H9 (cell line): ENCODE results near the gene MYH16. TPM values are rescaled to one million over a fixed set of nuclear protein-coding genes. Genes with fewer than 3 reads are reported as not detected.
"Not testable (repeated sequence)": the region's sequence is repeated elsewhere in the genome, so short reads cannot be mapped to it uniquely, and the experiment has no call there.

Source experiments
- DNase-seq: peaks from one replicate; pipeline ENCODE4 v3.0.0-alpha.2; 2017
- H2AFZ ChIP-seq: one replicate; pipeline ENCODE4 v1.6.1; 2013; ENCODE audit warnings: mild to moderate bottlenecking, low read length, control low read depth, moderate library complexity
- H2AK5ac ChIP-seq: 2 replicates; pipeline ENCODE4 v1.6.1; 2013; ENCODE audit warnings: low read length, control low read depth, mixed read lengths; ENCODE audit not compliant: insufficient read length
- H2BK120ac ChIP-seq: one replicate; pipeline ENCODE4 v1.6.1; 2013; ENCODE audit warnings: low read depth, mild to moderate bottlenecking, low read length, control low read depth, inconsistent platforms; ENCODE audit not compliant: poor library complexity, severe bottlenecking
- H2BK12ac ChIP-seq: 2 replicates; pipeline ENCODE4 v1.6.1; 2013; ENCODE audit warnings: low read length, control low read depth, mixed read lengths, low read depth; ENCODE audit not compliant: insufficient read length
- H2BK15ac ChIP-seq: 2 replicates; pipeline ENCODE4 v1.6.1; 2013; ENCODE audit warnings: low read depth, low read length, control low read depth
- H2BK20ac ChIP-seq: one replicate; pipeline ENCODE4 v1.6.1; 2013; ENCODE audit warnings: low read depth, mild to moderate bottlenecking, low read length, control low read depth, inconsistent platforms; ENCODE audit not compliant: poor library complexity, severe bottlenecking
- H2BK5ac ChIP-seq: 2 replicates; pipeline ENCODE4 v1.6.1; 2013; ENCODE audit warnings: low read length, control low read depth, mixed read lengths; ENCODE audit not compliant: insufficient read length
- H3K14ac ChIP-seq: 2 replicates; pipeline ENCODE4 v1.6.1; 2013; ENCODE audit warnings: low read length, control low read depth; ENCODE audit not compliant: insufficient read depth
- H3K18ac ChIP-seq: 2 replicates; pipeline ENCODE4 v1.6.1; 2013; ENCODE audit warnings: low read depth, mild to moderate bottlenecking, mixed read lengths, low read length, control low read depth; ENCODE audit not compliant: insufficient read length
- H3K23ac ChIP-seq: 2 replicates; pipeline ENCODE4 v1.6.1; 2013; ENCODE audit warnings: low read length, control low read depth, mixed read lengths, low read depth; ENCODE audit not compliant: insufficient read length
- H3K23me2 ChIP-seq: 2 replicates; pipeline ENCODE4 v1.6.1; 2013; ENCODE audit warnings: low read depth, mild to moderate bottlenecking, mixed read lengths, low read length, control low read depth; ENCODE audit not compliant: insufficient read length, poor library complexity, severe bottlenecking
- H3K27ac ChIP-seq: 2 replicates; pipeline ENCODE4 v1.5.1; 2013; ENCODE audit warnings: low read length, control low read depth, mixed read lengths, low read depth; ENCODE audit not compliant: insufficient read length
- H3K27me3 ChIP-seq: 2 replicates; pipeline ENCODE4 v1.6.1; 2013; ENCODE audit warnings: low read length, control low read depth, inconsistent platforms; ENCODE audit not compliant: insufficient read depth
- H3K4ac ChIP-seq: 2 replicates; pipeline ENCODE4 v1.6.1; 2013; ENCODE audit warnings: low read depth, mild to moderate bottlenecking, control low read depth, inconsistent platforms, low read length, moderate library complexity
- H3K4me1 ChIP-seq: 2 replicates; pipeline ENCODE4 v1.6.1; 2013; ENCODE audit warnings: low read length, control low read depth, inconsistent platforms; ENCODE audit not compliant: insufficient read depth
- H3K4me2 ChIP-seq: 2 replicates; pipeline ENCODE4 v1.6.1; 2013; ENCODE audit warnings: low read length, control low read depth, mixed read lengths; ENCODE audit not compliant: insufficient read length, insufficient read depth
- H3K56ac ChIP-seq: 2 replicates; pipeline ENCODE4 v1.6.1; 2013; ENCODE audit warnings: low read depth, mild to moderate bottlenecking, mixed read lengths, low read length, control low read depth; ENCODE audit not compliant: insufficient read length
- H3K79me1 ChIP-seq: 2 replicates; pipeline ENCODE4 v1.6.1; 2013; ENCODE audit warnings: low read depth, mild to moderate bottlenecking, moderate library complexity, low read length, control low read depth, inconsistent platforms; ENCODE audit not compliant: insufficient read depth, poor library complexity, severe bottlenecking
- H3K79me2 ChIP-seq: 2 replicates; pipeline ENCODE4 v1.6.1; 2013; ENCODE audit warnings: low read length, control low read depth, inconsistent platforms; ENCODE audit not compliant: insufficient read depth
- H3K9ac ChIP-seq: 2 replicates; pipeline ENCODE4 v1.6.1; 2013; ENCODE audit warnings: low read length, control low read depth, mixed read lengths; ENCODE audit not compliant: insufficient read length; ENCODE audit errors: extremely low read depth
- H3K9me3 ChIP-seq: one replicate; pipeline ENCODE4 v1.6.1; 2013; ENCODE audit warnings: low read depth, low read length, inconsistent platforms; ENCODE audit not compliant: control insufficient read depth
- H3T11ph ChIP-seq: one replicate; pipeline ENCODE4 v1.6.1; 2013; ENCODE audit warnings: mild to moderate bottlenecking, low read length, control low read depth, inconsistent platforms
- H4K20me1 ChIP-seq: one replicate; pipeline ENCODE4 v1.6.1; 2013; ENCODE audit not compliant: control insufficient read depth, insufficient read length, insufficient read depth
- H4K5ac ChIP-seq: 2 replicates; pipeline ENCODE4 v1.6.1; 2013; ENCODE audit warnings: low read depth, mild to moderate bottlenecking, mixed read lengths, low read length, control low read depth; ENCODE audit not compliant: insufficient read length
- H4K8ac ChIP-seq: replicated peaks from 2 replicates; pipeline ENCODE4 v1.6.1; 2013; ENCODE audit warnings: low read length, control low read depth, mixed read lengths, low read depth; ENCODE audit not compliant: insufficient read length
- H4K91ac ChIP-seq: 2 replicates; pipeline ENCODE4 v1.6.1; 2013; ENCODE audit warnings: low read depth, mild to moderate bottlenecking, moderate library complexity, mixed read lengths, low read length, control low read depth; ENCODE audit not compliant: insufficient read length
- H3K27ac Mint-ChIP-seq, 3 experiments: 2 replicates in 2 of 3; 3 replicates in 1 of 3; pipeline ENCODE4 v1.8.0; 2020 to 2021; ENCODE audit warnings: mixed read lengths in 3 of 3, mild to moderate bottlenecking in 1 of 3, moderate library complexity in 1 of 3
- H3K27me3 Mint-ChIP-seq: 2 replicates; pipeline ENCODE4 v1.8.0; 2021; ENCODE audit warnings: low read depth, mild to moderate bottlenecking, moderate library complexity, mixed read lengths
- H3K36me3 Mint-ChIP-seq, 3 experiments: 2 replicates in 2 of 3; 3 replicates in 1 of 3; pipeline ENCODE4 v1.8.0; 2020 to 2021; ENCODE audit warnings: low read depth in 3 of 3, mixed read lengths in 3 of 3; ENCODE audit not compliant: insufficient read depth in 1 of 3
- H3K4me1 Mint-ChIP-seq, 2 experiments: 2 replicates each; pipeline ENCODE4 v1.8.0; 2020; ENCODE audit warnings: mixed read lengths in 2 of 2
- H3K4me3 Mint-ChIP-seq, 2 experiments: 2 replicates in 1 of 2; 3 replicates in 1 of 2; pipeline ENCODE4 v1.8.0; 2020 to 2021; ENCODE audit warnings: mild to moderate bottlenecking in 2 of 2, mixed read lengths in 2 of 2, moderate library complexity in 1 of 2
- H3K9me3 Mint-ChIP-seq, 2 experiments: 2 replicates in 1 of 2; 3 replicates in 1 of 2; pipeline ENCODE4 v1.8.0; 2020; ENCODE audit warnings: mild to moderate bottlenecking in 2 of 2, mixed read lengths in 2 of 2, moderate library complexity in 1 of 2
- CTCF ChIP-seq: fragments of 200-600 bp; sonication (generic); conservative IDR thresholded peaks from 3 replicates; pipeline ENCODE4 v1.8.0; 2021; ENCODE audit warnings: antibody characterized with exemption, mild to moderate bottlenecking
- WGBS: extraction: QIAGEN DNeasy Blood & Tissue Kit; methylation state at CpG from one replicate; pipeline ENCODE4 v1.1.7; 2013; ENCODE audit warnings: missing lambda C conversion rate, low lambda C conversion rate, mixed read lengths; ENCODE audit not compliant: insufficient read length; ENCODE audit errors: extremely low coverage; 5-methylcytosine and 5-hydroxymethylcytosine counted together
- long read RNA-seq: library from polyadenylated mRNA; unstranded; transcript quantifications from one replicate; pipeline ENCODE4 v2.0.0, GENCODE V29; 2020
- total RNA-seq: library from RNA; stranded (reverse); gene quantifications from 2 replicates; pipeline ENCODE4 v1.2.1, GENCODE V29; 2021

Gene MYH16
- not detected in 2 replicates for total RNA-seq
- long read RNA-seq, partial matches to known transcripts: 0 of 2 reads
- long read RNA-seq, other reads (novel, unspliced or antisense): 2 of 2 reads

DNA sequence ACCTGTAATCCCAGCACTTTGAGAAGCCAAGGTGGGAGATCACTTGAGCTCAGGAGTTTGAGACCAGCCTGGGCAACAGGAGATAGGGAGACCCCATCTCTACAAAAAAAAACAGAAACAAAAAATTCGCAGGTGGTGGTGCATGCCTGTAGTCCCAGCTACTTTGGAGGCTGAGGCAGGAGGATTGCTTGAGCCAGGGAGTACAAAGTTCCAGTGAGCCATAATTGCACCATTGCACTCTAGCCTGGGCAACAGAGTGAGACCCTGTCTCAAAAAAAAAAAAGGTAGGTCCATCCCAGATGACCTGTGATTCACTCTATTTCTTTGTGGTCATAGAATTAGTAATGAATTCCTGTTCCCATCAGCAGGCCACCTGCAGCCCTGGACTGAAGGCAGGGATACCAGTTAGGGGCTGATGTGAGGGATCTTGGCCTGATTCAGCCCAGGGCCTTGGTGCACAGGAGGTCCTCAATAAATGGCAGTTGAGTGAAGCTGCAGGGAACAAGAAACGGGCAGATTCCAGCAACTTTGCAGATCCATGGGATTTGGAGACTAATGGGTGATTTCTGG is at the start of gene MYH16:
MYH16 (plus strand) TSS at position 364 of the 570 bp plus-strand sequence.
- Histone ChIP-seq H3K23ac (no peak within 1 kb of the TSS), H3K23me2 (no peaks in the 10 kb centered on the region), H4K8ac (no peak within 1 kb of the TSS), H4K5ac (no peak within 1 kb of the TSS), H3K56ac (no peak within 1 kb of the TSS), H2BK15ac (no peak within 1 kb of the TSS), H2BK20ac (no peak within 1 kb of the TSS), H3K27me3 (no peaks in the 10 kb centered on the region; the same call in 1 of the 2 replicates), H3K4me1 (no peaks in the 10 kb centered on the region), H3T11ph (no peak within 1 kb of the TSS), H3K9me3 (no peaks in the 10 kb centered on the region), H3K18ac (no peak within 1 kb of the TSS), H3K14ac (no peak within 1 kb of the TSS), H3K27ac (no peak within 1 kb of the TSS), H3K9ac (no peak within 1 kb of the TSS), H3K79me1 (no peaks in the 10 kb centered on the region), H3K4me2 (no peak within 1 kb of the TSS), H2BK12ac (no peak within 1 kb of the TSS), H3K4ac (no peak within 1 kb of the TSS), H2AK5ac (no peak within 1 kb of the TSS), H3K79me2 (no peaks in the 10 kb centered on the region), H2BK5ac (no peak within 1 kb of the TSS), H2BK120ac (no peak within 1 kb of the TSS), H4K20me1 (no peaks in the 10 kb centered on the region), H2AFZ (no peak within 1 kb of the TSS), H4K91ac (no peak within 1 kb of the TSS)
- Mint-ChIP-seq H3K27ac (peak within 1 kb of the TSS in 1 of 3 experiments; percentile 35; a peak in 1 of 7 replicates), H3K4me3 (no peak within 1 kb of the TSS), H3K9me3 (no peaks in the 10 kb centered on the region), H3K27me3 (0 out of 2 replicates have a peak, but pooled peaks cover 2% of the 10 kb centered on the region), H3K4me1 (0 out of 4 replicates have a peak, but pooled peaks cover 0 to 2% of the 10 kb centered on the region in 2 experiments), H3K36me3 (no peaks in the 10 kb centered on the region)
- no peak for TF ChIP-seq CTCF
- DNase-seq: no peak
- WGBS: no CpG with 5 or more reads among the region's 2 CpGs

GRCh38 chr7:99224263-99224898 is 48.3 kb upstream of the MYH16 start:
- H2BK20ac ChIP-seq, H4K20me1 ChIP-seq, H3K9ac ChIP-seq, H3K27me3 ChIP-seq, H2BK15ac ChIP-seq, H3K79me1 ChIP-seq, DNase-seq, H3K56ac ChIP-seq, H3K9me3 Mint-ChIP-seq, H3K36me3 Mint-ChIP-seq, H3K23ac ChIP-seq, H2AK5ac ChIP-seq, H3K14ac ChIP-seq, H3K4ac ChIP-seq, H3K4me2 ChIP-seq, H3K9me3 ChIP-seq, H3T11ph ChIP-seq, H3K4me3 Mint-ChIP-seq, H4K5ac ChIP-seq, H4K91ac ChIP-seq, H3K23me2 ChIP-seq, H2AFZ ChIP-seq, H3K18ac ChIP-seq, H2BK12ac ChIP-seq, H3K4me1 Mint-ChIP-seq, H3K27me3 Mint-ChIP-seq, H3K4me1 ChIP-seq, H2BK120ac ChIP-seq, H4K8ac ChIP-seq, H3K27ac Mint-ChIP-seq, H3K27ac ChIP-seq, H2BK5ac ChIP-seq, H3K79me2 ChIP-seq: not testable (repeated sequence)
- WGBS: no CpG with 5 or more reads among the region's 15 CpGs
